ENCODE measurements around the gene YIPF6. TPM values are rescaled to one million over a fixed set of nuclear protein-coding genes. Genes with fewer than 3 reads are reported as not detected.
"Not testable (repeated sequence)": the region's sequence is repeated elsewhere in the genome, so short reads cannot be mapped to it uniquely, and the experiment has no call there.

YIPF6 gene
- total and polyA plus RNA-seq, 9 donors = 8.6 to 31.7 (median 25.4) TPM

GRCh38 chrX:68487924-68488323 lies 10.9 kb upstream of the YIPF6 start:
- TF ChIP-seq POLR2A (IDR thresholded peaks at IDR 0.05) (no peak), EP300 (IDR thresholded peaks at IDR 0.05) (no peak), CTCF (IDR thresholded peaks at IDR 0.05) (no peak)
- no peak for DNase-seq
- Histone ChIP-seq H3K27me3 (no peaks in the 10 kb centered on the region), H3K27ac (no peak overlapping the region), H3K4me1 (ENCODE audit: insufficient read depth) (no peaks in the 10 kb centered on the region), H3K9me3 (no peaks in the 10 kb centered on the region), H3K4me3 (no peak overlapping the region), H3K36me3 (no peaks in the 10 kb centered on the region)
- WGBS, 3 donors = 78 to 85% (median 84%) methylated on average over 1 of the region's 1 CpG
- intact Hi-C loops (cut with DNase I) = no loop called here

GRCh38 chrX:68488657-68489056 lies 10.2 kb upstream of the YIPF6 start:
- intact Hi-C loops (cut with DNase I) = no loop called here
- 52 to 53% (median 52%) methylated on average over 4 of the region's 4 CpGs for WGBS, 3 donors
- H3K27ac ChIP-seq = no peak overlapping the region
- H3K4me1 ChIP-seq (ENCODE audit: insufficient read depth) = no peaks in the 10 kb centered on the region
- H3K36me3 ChIP-seq = no peaks in the 10 kb centered on the region
- no peaks in the 10 kb centered on the region for H3K27me3 ChIP-seq
- DNase-seq = no peak
- TF ChIP-seq CTCF (IDR thresholded peaks at IDR 0.05) (no peak), EP300 (IDR thresholded peaks at IDR 0.05) (no peak)
- no peak overlapping the region for H3K4me3 ChIP-seq
- H3K9me3 ChIP-seq = no peaks in the 10 kb centered on the region

GRCh38 chrX:68490644-68491043 lies 8.2 kb upstream of the YIPF6 start:
- no peaks in the 10 kb centered on the region for H3K4me1 ChIP-seq (ENCODE audit: insufficient read depth)
- H3K27ac ChIP-seq = no peak overlapping the region
- intact Hi-C loops (cut with DNase I) = no loop called here
- no peaks in the 10 kb centered on the region for H3K9me3 ChIP-seq
- TF ChIP-seq EP300 (IDR thresholded peaks at IDR 0.05) = no peak
- no peak for TF ChIP-seq POLR2A (IDR thresholded peaks at IDR 0.05)
- no peak for TF ChIP-seq CTCF (IDR thresholded peaks at IDR 0.05)
- H3K27me3 ChIP-seq = no peaks in the 10 kb centered on the region
- H3K36me3 ChIP-seq = no peaks in the 10 kb centered on the region
- no peak overlapping the region for H3K4me3 ChIP-seq
- DNase-seq = no peak

- 63 to 73% (median 65%) methylated on average over 2 of the region's 2 CpGs for WGBS, 3 donors
- DNase-seq = no peak
- no peak overlapping the region for H3K4me3 ChIP-seq
- no peaks in the 10 kb centered on the region for H3K36me3 ChIP-seq
- no peaks in the 10 kb centered on the region for H3K4me1 ChIP-seq (ENCODE audit: insufficient read depth)
- TF ChIP-seq POLR2A (IDR thresholded peaks at IDR 0.05) (no peak), CTCF (IDR thresholded peaks at IDR 0.05) (no peak), EP300 (IDR thresholded peaks at IDR 0.05) (no peak)
- H3K9me3 ChIP-seq = no peaks in the 10 kb centered on the region
- H3K27me3 ChIP-seq = no peaks in the 10 kb centered on the region
- intact Hi-C loops (cut with DNase I) = no loop called here
- H3K27ac ChIP-seq = no peak overlapping the region
Measured at GRCh38 chrX:68492583-68492982, 6.3 kb upstream of the YIPF6 start.

- intact Hi-C loops (cut with DNase I); DNase-seq; H3K27ac ChIP-seq; H3K4me3 ChIP-seq; H3K9me3 ChIP-seq; H3K4me1 ChIP-seq (ENCODE audit: insufficient read depth); H3K27me3 ChIP-seq; H3K36me3 ChIP-seq: not testable (repeated sequence)
- WGBS, 3 donors = 93 to 99% (median 93%) methylated on average over 2 of the region's 2 CpGs
Measured at GRCh38 chrX:68493776-68494175, 5.1 kb upstream of the YIPF6 start.

All from ovary (tissue), 9 donors.